Right lobe of liver (tissue), 6 donors: Measurements from ENCODE around the gene PLXNA1. TPM values are rescaled to one million over a fixed set of nuclear protein-coding genes. Genes with fewer than 3 reads are reported as not detected.

ENCODE experiments used
- ATAC-seq, 4 donors: fragments of 200-7000 bp; cut with Tn5 transposase; one replicate each; pipeline ENCODE4 v1.9.1; 2020; ENCODE audit warnings: mild to moderate bottlenecking in 4 of 4, moderate library complexity in 4 of 4
- DNase-seq, 3 donors: peaks; one replicate each; pipeline ENCODE4 v3.0.0-alpha.2; 2020
- H3K27ac ChIP-seq, 3 donors: fragments of 200-600 bp; one replicate each; pipeline ENCODE4 v1.8.0; 2022
- H3K27me3 ChIP-seq, 2 donors: fragments of 200-600 bp; one replicate each; pipeline ENCODE4 v1.8.0; 2022
- H3K36me3 ChIP-seq, 4 donors: fragments of 200-600 bp; sonication (generic) in 1 of 4; one replicate each; pipeline versions ENCODE4 v1.5.1 to v1.8.0; 2017 to 2022; ENCODE audit warnings: control low read depth in 1 of 4
- H3K4me1 ChIP-seq, 4 donors: fragments of 200-600 bp; sonication (generic) in 1 of 4; one replicate each; pipeline versions ENCODE4 v1.5.1 to v1.8.0; 2017 to 2022; ENCODE audit warnings: control low read depth in 1 of 4
- H3K4me3 ChIP-seq, 3 donors: fragments of 200-600 bp; one replicate each; pipeline ENCODE4 v1.8.0; 2022
- H3K9me3 ChIP-seq, 4 donors: fragments of 200-600 bp; sonication (generic) in 1 of 4; one replicate each; pipeline versions ENCODE4 v1.5.1 to v1.8.0; 2017 to 2022; ENCODE audit warnings: control low read depth in 1 of 4
- CTCF ChIP-seq, 4 donors: fragments of 200-600 bp in 3 of 4; fragments of 450-650 bp in 1 of 4; IDR thresholded peaks; one replicate each; pipeline versions ENCODE4 v1.5.1 to v1.8.0; 2016 to 2022; ENCODE audit warnings: antibody characterized with exemption in 4 of 4, mild to moderate bottlenecking in 2 of 4
- POLR2A ChIP-seq: fragments of 450-650 bp; IDR thresholded peaks from one replicate; pipeline ENCODE4 v1.6.1; 2017; ENCODE audit warnings: antibody characterized with exemption, mild to moderate bottlenecking
- WGBS: methylation state at CpG from one replicate; pipeline ENCODE4 v1.1.6; 2018; ENCODE audit warnings: low coverage, low lambda C conversion rate; ENCODE audit not compliant: insufficient coverage; ENCODE audit errors: missing lambda C conversion rate; 5-methylcytosine and 5-hydroxymethylcytosine counted together
- intact Hi-C, 2 donors: fragments of 100-400 bp; cut with DNase I; formaldehyde crosslinking; loops; one replicate each; pipeline versions ENCODE4 v1.11.2 to v1.14.1; 2022
- total RNA-seq, 6 experiments: library from RNA; depleted of rRNA in 2 of 6; stranded (reverse); fragments of >200 nt in 2 of 6; fragmentation: NEBNext Ultra II Directional in 3 of 6; extraction: Animal tissue kit (Norgen Biotek cat#: 25700) in 3 of 6; gene quantifications; one replicate each; pipeline versions ENCODE4 v1.1.0 to v1.2.4, GENCODE V29; 2016 to 2023
- donor health status: DM: no; HTN: yes; CAD: no.
- donor health status: DM: no; HTN: no; CAD: no.
- donor health status: DM: no; HTN: no; CAD: no.
- donor health status: DM: no; HTN: yes; CAD: no.
- donor health status: DM: no; HTN: yes; CAD: no.

The PLXNA1 gene
- total RNA-seq, 6 experiments from 2014 or later, result 2.0 to 8.7 (median 5.6) TPM

DNA sequence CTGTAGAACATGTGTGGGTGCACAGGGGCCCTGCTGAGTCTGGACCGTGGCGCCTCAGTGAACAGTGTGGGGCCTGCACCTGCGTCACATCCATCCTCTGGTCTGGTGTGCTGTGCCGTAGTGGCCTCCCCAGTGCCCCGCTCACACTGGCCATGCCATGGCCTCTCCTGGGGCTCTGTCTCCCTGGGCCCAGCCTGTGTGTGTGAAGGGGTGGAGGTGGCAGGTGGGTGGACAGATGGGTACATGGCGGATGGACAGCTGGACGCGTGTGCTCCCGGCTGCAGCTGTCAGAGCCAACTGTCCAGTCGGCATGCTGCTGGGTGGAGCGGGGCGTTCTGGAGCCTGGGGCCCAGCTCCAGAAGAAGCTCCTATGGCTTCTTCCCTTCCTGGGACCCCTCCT, 17.8 kb downstream of the PLXNA1 start:
- no peaks in the 10 kb centered on the region for H3K9me3 ChIP-seq
- no peak overlapping the region for H3K4me3 ChIP-seq
- intact Hi-C loops, result no loop called here
- DNase-seq, result no peak
- no peak for ATAC-seq
- WGBS, result no CpG with 5 or more reads among the region's 12 CpGs
- H3K27me3 ChIP-seq, result no peaks in the 10 kb centered on the region
- TF ChIP-seq CTCF (IDR thresholded peaks at IDR 0.05), result no peak
- TF ChIP-seq POLR2A, result no peak
- no peaks in the 10 kb centered on the region for H3K36me3 ChIP-seq
- H3K27ac ChIP-seq, result no peak overlapping the region
- no peaks in the 10 kb centered on the region for H3K4me1 ChIP-seq

DNA sequence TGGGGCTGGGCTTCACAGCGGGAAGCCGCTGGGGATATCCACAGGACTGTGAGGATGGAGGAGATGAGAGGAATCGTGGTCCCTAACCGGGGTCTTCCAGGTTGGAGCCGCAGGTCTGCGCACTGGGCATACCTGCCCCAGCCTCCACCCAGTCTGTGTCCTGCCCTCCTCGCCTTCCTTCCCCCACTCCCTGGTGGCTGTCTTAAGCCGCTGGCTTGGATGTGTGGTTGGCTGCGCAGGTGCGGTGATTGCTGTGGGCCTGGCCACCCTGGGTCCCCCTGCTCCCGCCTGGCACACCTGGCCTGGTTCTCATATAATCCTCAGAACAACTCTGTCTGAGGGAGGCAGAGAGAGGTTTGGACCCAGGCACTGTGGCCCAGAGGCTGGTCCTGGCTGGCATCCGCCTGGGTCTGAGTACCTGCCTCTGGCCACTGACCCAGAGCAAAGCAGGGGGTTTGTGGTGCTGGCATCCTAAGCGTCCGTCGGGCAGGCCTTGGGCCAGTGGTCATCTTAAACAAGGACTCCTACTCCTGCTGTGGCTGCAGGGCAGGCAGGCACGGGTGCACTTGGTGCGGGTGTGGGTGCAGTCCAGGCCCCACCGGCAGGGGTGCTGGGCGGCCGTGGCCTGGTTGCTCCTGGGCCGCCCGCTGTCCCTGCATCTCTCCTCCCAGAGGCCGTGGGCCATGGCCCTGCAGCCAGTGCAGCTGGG, 18.7 kb downstream of the PLXNA1 start:
- Histone ChIP-seq H3K4me3 (no peak overlapping the region), H3K9me3 (no peaks in the 10 kb centered on the region), H3K27ac (no peak overlapping the region), H3K36me3 (no peaks in the 10 kb centered on the region), H3K27me3 (no peaks in the 10 kb centered on the region), H3K4me1 (no peaks in the 10 kb centered on the region)
- no peak for TF ChIP-seq POLR2A
- TF ChIP-seq CTCF (IDR thresholded peaks at IDR 0.05), result no peak
- intact Hi-C loops, result no loop called here
- ATAC-seq (no peak), DNase-seq (no peak)
- 100% methylated on average over 3 of the region's 23 CpGs for WGBS

DNA sequence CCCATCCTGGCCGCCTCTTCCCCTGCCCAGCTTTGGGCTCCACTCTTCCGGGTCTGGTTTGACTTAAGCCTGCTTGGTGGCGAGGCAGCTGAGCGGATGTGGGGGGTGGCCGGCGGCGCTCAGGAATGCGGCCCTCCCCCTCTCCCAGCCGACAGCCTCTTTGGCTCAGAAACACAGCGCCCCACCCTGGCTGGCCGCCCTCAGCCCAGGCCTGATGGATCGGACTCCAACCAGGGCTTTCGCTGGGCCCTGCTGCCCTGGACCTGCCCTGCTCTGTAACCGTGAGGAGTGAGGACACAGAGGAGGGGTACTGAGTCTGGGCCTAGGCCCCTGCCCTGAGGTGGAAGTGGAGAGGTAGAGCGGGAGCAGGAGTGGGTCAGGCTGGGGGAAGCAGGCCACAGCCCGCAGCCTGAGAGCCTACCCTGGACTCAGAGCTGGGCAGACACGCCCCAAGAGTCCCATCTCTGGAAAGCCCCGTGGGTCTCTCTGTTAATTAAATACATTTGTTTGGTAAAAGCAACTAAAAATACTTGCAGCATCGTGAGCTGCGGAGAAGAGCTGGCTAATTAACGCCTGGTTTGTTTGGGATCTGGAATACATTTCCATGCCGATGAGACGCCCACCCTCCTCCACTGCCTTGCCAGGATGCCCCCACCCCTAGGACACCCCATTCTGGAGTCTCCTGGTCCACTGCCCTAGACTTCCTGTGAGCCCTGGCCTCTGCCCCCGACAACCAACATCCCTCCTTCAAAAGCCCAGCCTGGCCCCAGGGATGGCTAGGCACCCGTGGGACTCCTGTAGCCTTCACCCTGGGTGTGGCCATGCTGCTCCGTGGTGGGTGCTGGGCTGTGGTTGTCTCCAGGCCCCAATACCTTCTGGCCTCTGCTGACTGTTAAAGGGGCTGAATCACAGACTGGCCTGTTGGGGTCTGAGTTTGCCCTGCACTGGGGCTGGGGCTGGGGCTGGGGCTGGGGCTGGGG, 19.6 kb downstream of the PLXNA1 start:
- DNase-seq, result peak in 2 of 3 donors; percentile 55 to 59
- Histone ChIP-seq H3K4me1 (no peaks in the 10 kb centered on the region), H3K9me3 (no peaks in the 10 kb centered on the region), H3K27ac (peak overlapping the region in 2 of 3 donors; percentile 15 to 29), H3K4me3 (no peak overlapping the region), H3K27me3 (no peaks in the 10 kb centered on the region), H3K36me3 (no peaks in the 10 kb centered on the region)
- ATAC-seq, result peak; percentile 60 to 78 (median 74)
- WGBS, result 91% methylated on average over 4 of the region's 26 CpGs
- TF ChIP-seq POLR2A (peak; percentile 23), CTCF (IDR thresholded peaks at IDR 0.05) (peak in 3 of 4 donors; percentile 14 to 30 (median 30))
- intact Hi-C loops, result no loop called here

GRCh38 chr3:127003175-127003555, 20.2 kb downstream of the PLXNA1 start:
- DNase-seq (no peak), ATAC-seq (no peak)
- H3K27me3 ChIP-seq, result no peaks in the 10 kb centered on the region
- no peak overlapping the region for H3K4me3 ChIP-seq
- intact Hi-C loops, result no loop called here
- no peak overlapping the region for H3K27ac ChIP-seq
- no peaks in the 10 kb centered on the region for H3K36me3 ChIP-seq
- TF ChIP-seq POLR2A, result no peak
- no peak for TF ChIP-seq CTCF (IDR thresholded peaks at IDR 0.05)
- no CpG with 5 or more reads among the region's 12 CpGs for WGBS
- H3K4me1 ChIP-seq, result no peaks in the 10 kb centered on the region
- no peaks in the 10 kb centered on the region for H3K9me3 ChIP-seq
